HAP-1 (cell line): ENCODE data around the gene CLEC10A.

Source experiments
- DNase-seq, 2 experiments: peaks; one replicate each; pipeline ENCODE4 v3.0.0-alpha.2; 2016 to 2020; ENCODE audit warnings: low spot score in 2 of 2
- H3K27me3 ChIP-seq: fragments of 250-450 bp; sonication (Bioruptor Pico); 2 replicates; pipeline ENCODE4 v1.5.1; 2020; ENCODE audit warnings: low read depth, mild to moderate bottlenecking, moderate library complexity
- H3K36me3 ChIP-seq: fragments of 250-450 bp; sonication (Bioruptor Pico); replicated peaks from 2 replicates; pipeline ENCODE4 v1.5.1; 2020; ENCODE audit warnings: mild to moderate bottlenecking
- H3K4me1 ChIP-seq: fragments of 250-450 bp; sonication (Bioruptor Pico); 2 replicates; pipeline ENCODE4 v1.5.1; 2020; ENCODE audit warnings: mild to moderate bottlenecking
- H3K4me3 ChIP-seq: fragments of 250-450 bp; sonication (Bioruptor Pico); 2 replicates; pipeline ENCODE4 v1.5.1; 2020; ENCODE audit warnings: mild to moderate bottlenecking, moderate library complexity
- H3K9me3 ChIP-seq: fragments of 250-450 bp; sonication (Bioruptor Pico); 2 replicates; pipeline ENCODE4 v1.5.1; 2020; ENCODE audit warnings: mild to moderate bottlenecking, moderate library complexity
- in situ Hi-C: fragments of 300-500 bp; cut with MboI; formaldehyde crosslinking; loops from 3 replicates; pipeline ENCODE4 v1.14.3; 2020; ENCODE audit warnings: low sequenced_read_pairs, inconsistent platforms, mixed read lengths

The CLEC10A gene

DNA sequence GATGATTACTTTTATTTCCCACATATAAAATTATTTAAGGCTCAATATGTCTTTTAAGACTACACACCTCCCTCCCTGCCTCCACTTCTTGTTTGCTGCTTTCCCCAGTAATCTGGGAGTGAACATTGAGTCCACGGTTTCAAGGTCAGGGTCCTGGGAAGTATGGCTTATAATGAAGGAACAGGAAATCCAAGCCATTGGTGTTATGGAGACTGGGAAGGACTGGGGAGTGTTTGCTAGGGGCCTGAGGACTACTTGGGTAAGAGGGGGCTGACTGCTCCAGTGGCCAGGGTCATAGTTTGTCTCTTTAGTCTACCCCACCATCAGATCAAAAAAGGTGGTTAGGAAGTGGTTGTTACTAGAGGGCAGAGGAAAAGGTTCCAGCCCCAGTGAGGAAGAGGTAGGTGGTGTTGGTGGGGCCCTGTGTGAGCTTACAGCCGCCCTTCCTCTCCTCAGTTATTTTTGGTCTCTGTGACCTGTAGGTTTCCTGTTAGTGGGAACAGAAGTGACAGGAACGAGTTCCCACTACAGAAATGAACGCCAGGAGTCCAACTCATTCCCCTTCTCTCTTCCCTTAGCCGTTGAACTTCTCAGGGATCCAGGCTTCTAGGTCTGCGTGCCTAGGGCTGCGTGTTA lies 45.0 kb downstream of the CLEC10A start:
- no peaks in the 10 kb centered on the region for H3K27me3 ChIP-seq
- no peaks in the 10 kb centered on the region for H3K9me3 ChIP-seq
- H3K36me3 ChIP-seq, result 0 out of 2 replicates have a peak, but pooled peaks cover 2% of the 10 kb centered on the region
- H3K4me1 ChIP-seq, result peaks cover 4% of the 10 kb centered on the region
- H3K4me3 ChIP-seq, result peak overlapping the region; percentile 87
- DNase-seq, result no peak
- in situ Hi-C loops, result no loop called here

DNA sequence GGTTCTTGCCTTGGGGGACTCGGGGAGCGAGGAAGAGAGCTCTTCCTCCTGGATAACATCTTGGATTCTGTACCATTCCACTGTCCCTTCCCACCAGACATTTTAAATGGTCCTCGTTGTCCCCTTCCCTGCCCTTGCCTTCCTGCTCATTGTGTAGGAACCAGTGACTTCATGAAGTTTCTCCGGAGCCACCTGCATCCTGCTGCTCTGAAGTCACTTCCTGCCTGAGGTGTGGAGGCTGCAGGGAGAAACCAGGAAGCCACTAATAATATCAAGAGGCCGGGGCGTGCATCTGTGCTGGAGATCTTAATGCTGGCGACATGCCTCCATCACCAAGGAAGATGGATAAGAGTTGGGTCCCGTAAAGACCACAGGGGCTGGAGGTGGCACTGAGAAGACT lies 50.4 kb downstream of the CLEC10A start:
- no peak for DNase-seq
- H3K9me3 ChIP-seq, result no peaks in the 10 kb centered on the region
- H3K27me3 ChIP-seq, result no peaks in the 10 kb centered on the region
- no peaks in the 10 kb centered on the region for H3K36me3 ChIP-seq
- H3K4me1 ChIP-seq, result no peaks in the 10 kb centered on the region
- H3K4me3 ChIP-seq, result no peak overlapping the region
- in situ Hi-C loops, result no loop called here

DNA sequence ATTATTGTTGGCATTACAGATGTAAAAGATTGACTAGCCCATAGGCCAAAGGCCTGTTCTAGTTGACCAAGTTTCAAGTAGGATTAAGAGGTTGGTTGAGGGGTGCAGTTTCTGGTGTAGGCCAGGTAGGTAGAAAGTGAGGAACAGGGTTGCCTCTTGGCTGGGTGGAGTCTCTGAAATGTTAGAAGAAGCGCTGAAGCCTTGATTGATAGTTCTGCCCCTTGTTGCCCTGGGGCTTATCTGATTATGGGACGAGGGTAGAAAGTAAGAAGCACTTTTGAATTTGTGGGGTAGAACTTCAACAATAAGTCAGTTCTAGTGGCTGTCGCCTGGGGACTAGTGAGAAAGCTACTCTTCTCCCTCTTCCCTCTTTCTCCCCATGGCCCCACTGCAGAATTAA lies 51.0 kb downstream of the CLEC10A start:
- Histone ChIP-seq H3K4me3 (no peak overlapping the region), H3K27me3 (no peaks in the 10 kb centered on the region), H3K36me3 (no peaks in the 10 kb centered on the region), H3K9me3 (no peaks in the 10 kb centered on the region), H3K4me1 (no peaks in the 10 kb centered on the region)
- no peak for DNase-seq
- in situ Hi-C loops, result no loop called here

DNA sequence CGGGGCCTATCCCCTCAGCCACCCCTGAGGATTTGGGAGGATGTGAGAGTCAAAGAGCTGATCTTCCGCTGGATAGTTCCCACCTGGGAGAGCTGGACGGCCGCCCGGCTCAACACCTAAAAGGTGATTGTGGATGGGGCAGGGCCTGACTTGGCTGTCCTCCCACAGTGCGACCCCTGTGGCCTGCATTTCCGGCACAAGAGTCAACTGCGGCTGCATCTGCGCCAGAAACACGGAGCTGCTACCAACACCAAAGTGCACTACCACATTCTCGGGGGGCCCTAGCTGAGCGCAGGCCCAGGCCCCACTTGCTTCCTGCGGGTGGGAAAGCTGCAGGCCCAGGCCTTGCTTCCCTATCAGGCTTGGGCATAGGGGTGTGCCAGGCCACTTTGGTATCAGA lies 52.7 kb downstream of the CLEC10A start:
- Histone ChIP-seq H3K9me3 (no peaks in the 10 kb centered on the region), H3K36me3 (no peaks in the 10 kb centered on the region), H3K4me1 (peaks cover under 1% of the 10 kb centered on the region; the same call in 1 of the 2 replicates), H3K4me3 (no peak overlapping the region), H3K27me3 (no peaks in the 10 kb centered on the region)
- DNase-seq, result no peak
- in situ Hi-C loops, result no loop called here

DNA sequence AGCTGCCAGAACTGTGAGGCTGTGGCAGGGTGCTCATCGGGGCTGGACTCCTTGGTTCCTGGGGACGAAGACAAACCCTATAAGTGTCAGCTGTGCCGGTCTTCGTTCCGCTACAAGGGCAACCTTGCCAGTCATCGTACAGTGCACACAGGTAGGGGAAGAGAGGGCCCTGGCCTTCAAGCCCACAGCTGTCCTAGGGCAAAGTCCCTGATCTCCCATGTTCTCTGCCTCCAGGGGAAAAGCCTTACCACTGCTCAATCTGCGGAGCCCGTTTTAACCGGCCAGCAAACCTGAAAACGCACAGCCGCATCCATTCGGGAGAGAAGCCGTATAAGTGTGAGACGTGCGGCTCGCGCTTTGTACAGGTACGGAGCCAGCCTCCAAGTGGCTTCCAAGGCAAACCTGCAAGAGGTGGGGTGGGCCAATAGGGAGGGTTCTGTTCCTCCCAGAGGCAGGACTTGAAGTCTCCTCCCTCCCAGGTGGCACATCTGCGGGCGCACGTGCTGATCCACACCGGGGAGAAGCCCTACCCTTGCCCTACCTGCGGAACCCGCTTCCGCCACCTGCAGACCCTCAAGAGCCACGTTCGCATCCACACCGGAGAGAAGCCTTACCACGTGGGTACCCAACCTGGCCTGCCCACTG lies 53.5 kb downstream of the CLEC10A start:
- H3K4me3 ChIP-seq, result no peak overlapping the region
- DNase-seq, result no peak
- no peaks in the 10 kb centered on the region for H3K36me3 ChIP-seq
- no peaks in the 10 kb centered on the region for H3K9me3 ChIP-seq
- H3K4me1 ChIP-seq, result peaks cover 8% of the 10 kb centered on the region
- H3K27me3 ChIP-seq, result no peaks in the 10 kb centered on the region
- in situ Hi-C loops, result no loop called here

DNA sequence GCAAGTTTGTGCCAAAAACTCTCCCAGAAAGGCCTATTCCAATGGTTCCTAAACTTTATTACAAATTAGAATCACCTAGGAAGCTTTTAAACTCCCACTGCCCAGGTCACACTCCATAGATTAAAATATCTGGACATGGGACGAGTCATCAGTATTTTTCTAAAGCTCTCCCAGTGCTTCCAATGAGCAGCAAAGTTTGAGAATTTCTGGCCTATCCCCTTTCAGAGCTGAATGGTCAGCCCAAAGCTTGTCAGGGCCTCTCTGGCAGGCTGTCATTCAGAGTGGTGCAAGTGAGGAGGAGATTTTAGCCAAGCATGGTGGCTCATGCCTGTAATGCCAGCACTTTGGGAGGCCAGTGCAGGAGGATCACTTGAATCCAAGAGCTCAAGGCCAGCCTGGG lies 54.8 kb downstream of the CLEC10A start:
- no peak for DNase-seq
- Histone ChIP-seq H3K9me3 (no peaks in the 10 kb centered on the region), H3K36me3 (no peaks in the 10 kb centered on the region), H3K27me3 (no peaks in the 10 kb centered on the region), H3K4me3 (no peak overlapping the region), H3K4me1 (peaks cover 11% of the 10 kb centered on the region)
- in situ Hi-C loops, result no loop called here
